ENCODE data around the gene STAG1.
"Not testable (repeated sequence)": the region's sequence is repeated elsewhere in the genome, so short reads cannot be mapped to it uniquely, and the experiment has no call there.

STAG1 gene

GRCh38 chr3:136731274-136731884, 20.8 kb downstream of the STAG1 start:
- H3K36me3 ChIP-seq (ENCODE audit: control insufficient read depth, insufficient read depth, low read length) = no peaks in the 10 kb centered on the region
- no peak overlapping the region for H4K5ac ChIP-seq (ENCODE audit: low read length)
- WGBS (ENCODE audit: extremely low coverage, insufficient coverage, low lambda C conversion rate) = no CpG with 5 or more reads among the region's 4 CpGs
- H3K4ac ChIP-seq (ENCODE audit: low read depth, low read length) = no peak overlapping the region
- H2AK5ac ChIP-seq (ENCODE audit: low read length) = no peak overlapping the region
- H3K4me3 ChIP-seq (ENCODE audit: low read length) = no peak overlapping the region
- DNase-seq = no peak
- H3K4me1 ChIP-seq (ENCODE audit: control insufficient read depth, low read depth, low read length) = no peaks in the 10 kb centered on the region
- H3K27ac ChIP-seq (ENCODE audit: low read depth, low read length) = no peak overlapping the region
- H3K18ac ChIP-seq (ENCODE audit: low read length) = no peak overlapping the region
- H3K27me3 ChIP-seq (ENCODE audit: insufficient read depth, low read length, poor library complexity) = no peaks in the 10 kb centered on the region
- H4K8ac ChIP-seq (ENCODE audit: low read depth, low read length) = no peak overlapping the region
- no peak overlapping the region for H3K9ac ChIP-seq (ENCODE audit: low read length)
- peaks cover 50% of the 10 kb centered on the region for H3K79me2 ChIP-seq (ENCODE audit: control insufficient read depth, insufficient read depth, low read length)
- H3K4me2 ChIP-seq (ENCODE audit: low read length) = no peak overlapping the region
- H3K23ac ChIP-seq (ENCODE audit: low read length) = no peak overlapping the region
- no peak overlapping the region for H2BK120ac ChIP-seq (ENCODE audit: low read depth, low read length)
- peaks cover 14% of the 10 kb centered on the region for H3K79me1 ChIP-seq (ENCODE audit: low read length)
- no peak overlapping the region for H2BK15ac ChIP-seq (replicated peaks; ENCODE audit: low read depth)
- H3K56ac ChIP-seq (ENCODE audit: low read length) = peak overlapping the region; percentile 35
- no peak overlapping the region for H2BK5ac ChIP-seq (ENCODE audit: low read length)

DNA sequence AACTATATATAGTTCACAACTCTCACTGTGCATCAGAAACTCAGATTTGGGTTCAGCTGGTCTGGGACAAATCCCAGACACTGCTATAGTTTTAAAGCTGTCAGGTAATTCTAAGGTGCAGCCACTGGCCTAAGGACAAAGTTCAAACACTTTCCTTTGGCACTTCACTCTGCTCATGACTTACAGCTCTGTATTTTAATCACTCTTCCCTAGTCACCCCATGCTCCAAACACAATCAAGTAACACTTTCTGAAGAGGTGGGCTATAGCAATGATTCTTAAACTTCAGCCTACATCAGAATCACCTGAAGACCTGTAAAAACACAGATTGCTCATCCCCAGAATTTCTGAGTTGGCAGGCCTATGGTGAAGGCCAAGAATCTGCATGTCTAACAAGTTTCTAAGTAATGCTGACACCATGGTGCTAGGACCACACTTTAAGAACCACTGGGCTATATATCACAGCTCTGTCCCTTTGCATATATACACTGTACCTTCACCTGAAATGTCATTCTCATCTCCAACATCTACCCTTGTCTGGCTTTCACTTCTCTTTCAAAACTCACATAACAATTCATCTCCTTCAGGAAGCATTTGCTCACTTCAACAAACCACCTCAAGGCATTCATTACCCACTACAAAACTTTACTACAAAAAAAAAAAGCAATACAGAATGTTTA, 21.4 kb downstream of the STAG1 start:
- Histone ChIP-seq H3K27ac (ENCODE audit: low read depth, low read length) (no peak overlapping the region), H3K27me3 (ENCODE audit: insufficient read depth, low read length, poor library complexity) (no peaks in the 10 kb centered on the region)

GRCh38 chr3:136728918-136729317, 23.3 kb downstream of the STAG1 start:
- no peak overlapping the region for H4K5ac ChIP-seq (ENCODE audit: low read length)
- no peak overlapping the region for H3K18ac ChIP-seq (ENCODE audit: low read length)
- H3K4me3 ChIP-seq (ENCODE audit: low read length) = no peak overlapping the region
- no peak overlapping the region for H2BK15ac ChIP-seq (replicated peaks; ENCODE audit: low read depth)
- no peak overlapping the region for H3K9ac ChIP-seq (ENCODE audit: low read length)
- no peaks in the 10 kb centered on the region for H3K27me3 ChIP-seq (ENCODE audit: insufficient read depth, low read length, poor library complexity)
- H3K4me2 ChIP-seq (ENCODE audit: low read length) = no peak overlapping the region
- H4K8ac ChIP-seq (ENCODE audit: low read depth, low read length) = no peak overlapping the region
- H3K23ac ChIP-seq (ENCODE audit: low read length) = no peak overlapping the region
- H2AK5ac ChIP-seq (ENCODE audit: low read length) = no peak overlapping the region
- DNase-seq = peak; percentile 66
- no peaks in the 10 kb centered on the region for H3K36me3 ChIP-seq (ENCODE audit: control insufficient read depth, insufficient read depth, low read length)
- no peak overlapping the region for H3K56ac ChIP-seq (ENCODE audit: low read length)
- no peak overlapping the region for H2BK5ac ChIP-seq (ENCODE audit: low read length)
- no peak overlapping the region for H2BK120ac ChIP-seq (ENCODE audit: low read depth, low read length)
- WGBS (ENCODE audit: extremely low coverage, insufficient coverage, low lambda C conversion rate) = no CpG with 5 or more reads among the region's 6 CpGs
- no peak overlapping the region for H3K4ac ChIP-seq (ENCODE audit: low read depth, low read length)
- H3K4me1 ChIP-seq (ENCODE audit: control insufficient read depth, low read depth, low read length) = peaks cover 3% of the 10 kb centered on the region
- H3K79me1 ChIP-seq (ENCODE audit: low read length) = peaks cover 16% of the 10 kb centered on the region
- H3K27ac ChIP-seq (ENCODE audit: low read depth, low read length) = no peak overlapping the region
- H3K79me2 ChIP-seq (ENCODE audit: control insufficient read depth, insufficient read depth, low read length) = peaks cover 46% of the 10 kb centered on the region

More for the DNA sequence above, 21.4 kb downstream of the STAG1 start:
- no peak overlapping the region for H3K4me3 ChIP-seq (ENCODE audit: low read length)
- no peak overlapping the region for H4K8ac ChIP-seq (ENCODE audit: low read depth, low read length)
- no peak overlapping the region for H3K56ac ChIP-seq (ENCODE audit: low read length)
- no peak overlapping the region for H2BK120ac ChIP-seq (ENCODE audit: low read depth, low read length)
- H3K4me2 ChIP-seq (ENCODE audit: low read length) = no peak overlapping the region
- no peaks in the 10 kb centered on the region for H3K36me3 ChIP-seq (ENCODE audit: control insufficient read depth, insufficient read depth, low read length)
- no peak overlapping the region for H2AK5ac ChIP-seq (ENCODE audit: low read length)
- H3K18ac ChIP-seq (ENCODE audit: low read length) = peak overlapping the region; percentile 60
- H3K4ac ChIP-seq (ENCODE audit: low read depth, low read length) = no peak overlapping the region
- no peak for DNase-seq
- no peak overlapping the region for H3K23ac ChIP-seq (ENCODE audit: low read length)
- no peak overlapping the region for H3K9ac ChIP-seq (ENCODE audit: low read length)
- H3K79me1 ChIP-seq (ENCODE audit: low read length) = peaks cover 17% of the 10 kb centered on the region
- peaks cover 51% of the 10 kb centered on the region for H3K79me2 ChIP-seq (ENCODE audit: control insufficient read depth, insufficient read depth, low read length)
- no peak overlapping the region for H4K5ac ChIP-seq (ENCODE audit: low read length)
- no peak overlapping the region for H2BK15ac ChIP-seq (replicated peaks; ENCODE audit: low read depth)
- peaks cover 3% of the 10 kb centered on the region for H3K4me1 ChIP-seq (ENCODE audit: control insufficient read depth, low read depth, low read length)
- H2BK5ac ChIP-seq (ENCODE audit: low read length) = no peak overlapping the region

- Histone ChIP-seq H3K27ac (ENCODE audit: low read depth, low read length) (no peak overlapping the region), H3K4ac (ENCODE audit: low read depth, low read length) (no peak overlapping the region), H3K4me1 (ENCODE audit: control insufficient read depth, low read depth, low read length) (peaks cover 3% of the 10 kb centered on the region), H3K79me2 (ENCODE audit: control insufficient read depth, insufficient read depth, low read length) (peaks cover 44% of the 10 kb centered on the region), H3K79me1 (ENCODE audit: low read length) (peaks cover 15% of the 10 kb centered on the region), H3K27me3 (ENCODE audit: insufficient read depth, low read length, poor library complexity) (no peaks in the 10 kb centered on the region), H2AK5ac (ENCODE audit: low read length) (no peak overlapping the region), H3K4me3 (ENCODE audit: low read length) (no peak overlapping the region), H2BK120ac (ENCODE audit: low read depth, low read length) (no peak overlapping the region), H3K56ac (ENCODE audit: low read length) (no peak overlapping the region), H3K18ac (ENCODE audit: low read length) (no peak overlapping the region), H4K8ac (ENCODE audit: low read depth, low read length) (no peak overlapping the region), H2BK5ac (ENCODE audit: low read length) (no peak overlapping the region), H4K5ac (ENCODE audit: low read length) (no peak overlapping the region), H2BK15ac (replicated peaks; ENCODE audit: low read depth) (no peak overlapping the region), H3K4me2 (ENCODE audit: low read length) (no peak overlapping the region), H3K23ac (ENCODE audit: low read length) (no peak overlapping the region), H3K9ac (ENCODE audit: low read length) (no peak overlapping the region), H3K36me3 (ENCODE audit: control insufficient read depth, insufficient read depth, low read length) (no peaks in the 10 kb centered on the region)
- no peak for DNase-seq
- no CpG with 5 or more reads among the region's 1 CpG for WGBS (ENCODE audit: extremely low coverage, insufficient coverage, low lambda C conversion rate)
Observed at GRCh38 chr3:136728473-136728872, 23.7 kb downstream of the STAG1 start.

GRCh38 chr3:136725468-136725867, 26.7 kb downstream of the STAG1 start:
- no peak overlapping the region for H4K8ac ChIP-seq (ENCODE audit: low read depth, low read length)
- no peak overlapping the region for H2BK15ac ChIP-seq (replicated peaks; ENCODE audit: low read depth)
- H3K18ac ChIP-seq (ENCODE audit: low read length) = no peak overlapping the region
- peaks cover 3% of the 10 kb centered on the region for H3K4me1 ChIP-seq (ENCODE audit: control insufficient read depth, low read depth, low read length)
- no peak overlapping the region for H3K9ac ChIP-seq (ENCODE audit: low read length)
- no peak for DNase-seq
- no peak overlapping the region for H3K27ac ChIP-seq (ENCODE audit: low read depth, low read length)
- H3K79me1 ChIP-seq (ENCODE audit: low read length) = peaks cover 11% of the 10 kb centered on the region
- H2BK120ac ChIP-seq (ENCODE audit: low read depth, low read length) = no peak overlapping the region
- H3K27me3 ChIP-seq (ENCODE audit: insufficient read depth, low read length, poor library complexity) = no peaks in the 10 kb centered on the region
- H3K36me3 ChIP-seq (ENCODE audit: control insufficient read depth, insufficient read depth, low read length) = no peaks in the 10 kb centered on the region
- no peak overlapping the region for H3K23ac ChIP-seq (ENCODE audit: low read length)
- H3K4ac ChIP-seq (ENCODE audit: low read depth, low read length) = no peak overlapping the region
- H2AK5ac ChIP-seq (ENCODE audit: low read length) = no peak overlapping the region
- H3K4me2 ChIP-seq (ENCODE audit: low read length) = no peak overlapping the region
- H4K5ac ChIP-seq (ENCODE audit: low read length) = no peak overlapping the region
- WGBS (ENCODE audit: extremely low coverage, insufficient coverage, low lambda C conversion rate) = no CpG with 5 or more reads among the region's 2 CpGs
- no peak overlapping the region for H2BK5ac ChIP-seq (ENCODE audit: low read length)
- H3K79me2 ChIP-seq (ENCODE audit: control insufficient read depth, insufficient read depth, low read length) = peaks cover 28% of the 10 kb centered on the region
- H3K56ac ChIP-seq (ENCODE audit: low read length) = no peak overlapping the region
- H3K4me3 ChIP-seq (ENCODE audit: low read length) = no peak overlapping the region

GRCh38 chr3:136722916-136723315, 29.3 kb downstream of the STAG1 start:
- H2BK120ac ChIP-seq (ENCODE audit: low read depth, low read length); H4K5ac ChIP-seq (ENCODE audit: low read length): not testable (repeated sequence)
- WGBS (ENCODE audit: extremely low coverage, insufficient coverage, low lambda C conversion rate) = no CpG with 5 or more reads among the region's 27 CpGs

More at GRCh38 chr3:136722916-136723315, 29.3 kb downstream of the STAG1 start:
- H2AK5ac ChIP-seq (ENCODE audit: low read length); H3K9ac ChIP-seq (ENCODE audit: low read length); H3K36me3 ChIP-seq (ENCODE audit: control insufficient read depth, insufficient read depth, low read length); H2BK5ac ChIP-seq (ENCODE audit: low read length); H3K4me3 ChIP-seq (ENCODE audit: low read length); H3K4ac ChIP-seq (ENCODE audit: low read depth, low read length); H3K4me1 ChIP-seq (ENCODE audit: control insufficient read depth, low read depth, low read length); H4K8ac ChIP-seq (ENCODE audit: low read depth, low read length); H3K18ac ChIP-seq (ENCODE audit: low read length); H3K56ac ChIP-seq (ENCODE audit: low read length); H2BK15ac ChIP-seq (replicated peaks; ENCODE audit: low read depth); DNase-seq; H3K27ac ChIP-seq (ENCODE audit: low read depth, low read length); H3K27me3 ChIP-seq (ENCODE audit: insufficient read depth, low read length, poor library complexity); H3K23ac ChIP-seq (ENCODE audit: low read length); H3K4me2 ChIP-seq (ENCODE audit: low read length): not testable (repeated sequence)
- H3K79me1 ChIP-seq (ENCODE audit: low read length) = peaks cover 11% of the 10 kb centered on the region
- peaks cover 19% of the 10 kb centered on the region for H3K79me2 ChIP-seq (ENCODE audit: control insufficient read depth, insufficient read depth, low read length)
